GM18861 (cell line): ENCODE data around the gene RPL27A.

Experiments
- ATAC-seq: cut with Tn5 transposase; IDR thresholded peaks from one replicate; pipeline ENCODE4 v1.9.1; 2021; ENCODE audit not compliant: unreplicated experiment

RPL27A gene

GRCh38 chr11:8672346-8672745 is 10.2 kb upstream of the RPL27A start:
- ATAC-seq: no peak

- ATAC-seq: no peak
Measured at GRCh38 chr11:8674859-8675258, 7.7 kb upstream of the RPL27A start.

- no peak for ATAC-seq
Measured at GRCh38 chr11:8676458-8676857, 6.1 kb upstream of the RPL27A start.

GRCh38 chr11:8679006-8679405 is 3.6 kb upstream of the RPL27A start:
- ATAC-seq: no peak

GRCh38 chr11:8681837-8682302 is 722 bp upstream of the RPL27A start:
- ATAC-seq: no peak

GRCh38 chr11:8683115-8683807 is 669 bp downstream of the RPL27A start:
- no peak for ATAC-seq

- no peak for ATAC-seq
Measured at GRCh38 chr11:8684600-8685290, 2.2 kb downstream of the RPL27A start.

GRCh38 chr11:8685306-8685705 is 2.7 kb downstream of the RPL27A start:
- no peak for ATAC-seq

- ATAC-seq: no peak
Measured at GRCh38 chr11:8685820-8686219, 3.2 kb downstream of the RPL27A start.

GRCh38 chr11:8686325-8686724 is 3.7 kb downstream of the RPL27A start:
- no peak for ATAC-seq

GRCh38 chr11:8688414-8689362 is 6.1 kb downstream of the RPL27A start:
- ATAC-seq: peak; percentile 85

- ATAC-seq: no peak
Measured at GRCh38 chr11:8689726-8690255, 7.2 kb downstream of the RPL27A start.

- no peak for ATAC-seq
Measured at GRCh38 chr11:8690374-8691342, 8.1 kb downstream of the RPL27A start.

GRCh38 chr11:8691601-8692000 is 9.0 kb downstream of the RPL27A start:
- no peak for ATAC-seq

- ATAC-seq: no peak
Measured at GRCh38 chr11:8692417-8692816, 9.8 kb downstream of the RPL27A start.

- ATAC-seq: no peak
Measured at GRCh38 chr11:8693010-8693551, 10.5 kb downstream of the RPL27A start.

GRCh38 chr11:8693555-8693954 is 11.0 kb downstream of the RPL27A start:
- no peak for ATAC-seq

- no peak for ATAC-seq
Measured at GRCh38 chr11:8694137-8694536, 11.5 kb downstream of the RPL27A start.

GRCh38 chr11:8697054-8697453 is 14.5 kb downstream of the RPL27A start:
- no peak for ATAC-seq

GRCh38 chr11:8698379-8698851 is 15.8 kb downstream of the RPL27A start:
- no peak for ATAC-seq
